GM12891 (cell line): Measurements from ENCODE around the gene CSN2.
"Not testable (repeated sequence)": the region's sequence is repeated elsewhere in the genome, so short reads cannot be mapped to it uniquely, and the experiment has no call there.

Experiments used
- DNase-seq: peaks from one replicate; pipeline ENCODE4 v3.0.0; 2011; ENCODE audit warnings: low spot score; ENCODE audit not compliant: insufficient read length
- FAIRE-seq: peaks from 2 replicates; lab custom pipeline; 2011; peaks lifted over from hg19 to GRCh38; lab: Jason Lieb, UNC
- PAX5 ChIP-seq: IDR thresholded peaks from 2 replicates; pipeline ENCODE4 v1.6.1; 2011; ENCODE audit warnings: low read length, moderate library complexity, mild to moderate bottlenecking; ENCODE audit not compliant: insufficient read depth, severe bottlenecking
- POLR2A ChIP-seq: IDR thresholded peaks from 2 replicates; pipeline ENCODE4 v1.6.1; 2011; ENCODE audit warnings: low read depth, low read length, control low read depth
- POLR2AphosphoS5 ChIP-seq: IDR thresholded peaks from 2 replicates; pipeline ENCODE4 v1.6.1; 2011; ENCODE audit warnings: low read depth, low read length, control low read depth
- POU2F2 ChIP-seq: IDR thresholded peaks from 2 replicates; pipeline ENCODE4 v1.6.1; 2011; ENCODE audit warnings: low read depth, mild to moderate bottlenecking, control low read depth, low read length, moderate library complexity
- SPI1 ChIP-seq: IDR thresholded peaks from 2 replicates; pipeline ENCODE4 v1.6.1; 2011; ENCODE audit warnings: low read depth, low read length, control low read depth
- TAF1 ChIP-seq: IDR thresholded peaks from 2 replicates; pipeline ENCODE4 v1.6.1; 2011; ENCODE audit warnings: low read depth, low read length, control low read depth

CSN2 gene

GRCh38 chr4:69977582-69977981 lies 12.1 kb upstream of the CSN2 start:
- TF ChIP-seq TAF1 (no peak), PAX5 (no peak), POLR2AphosphoS5 (no peak), POU2F2 (no peak), SPI1 (no peak), POLR2A (no peak)
- FAIRE-seq (no peak), DNase-seq (no peak)

GRCh38 chr4:69974631-69975030 lies 9.1 kb upstream of the CSN2 start:
- TF ChIP-seq SPI1 (no peak), POLR2A (no peak), POU2F2 (no peak), PAX5 (no peak), POLR2AphosphoS5 (no peak), TAF1 (no peak)
- DNase-seq (no peak), FAIRE-seq (no peak)

- FAIRE-seq (no peak), DNase-seq (no peak)
- no peak for TF ChIP-seq POU2F2
- TF ChIP-seq PAX5 = no peak
- no peak for TF ChIP-seq TAF1
- TF ChIP-seq POLR2A = no peak
- no peak for TF ChIP-seq POLR2AphosphoS5
- no peak for TF ChIP-seq SPI1
These were observed 4.5 kb upstream of the CSN2 start for GRCh38 chr4:69970071-69970470.

GRCh38 chr4:69957209-69957608 lies 8.3 kb downstream of the CSN2 start:
- no peak for TF ChIP-seq POLR2AphosphoS5
- no peak for TF ChIP-seq PAX5
- TF ChIP-seq POU2F2 = no peak
- no peak for TF ChIP-seq POLR2A
- no peak for TF ChIP-seq SPI1
- TF ChIP-seq TAF1 = no peak
- FAIRE-seq (no peak), DNase-seq (no peak)

- no peak for TF ChIP-seq PAX5
- TF ChIP-seq SPI1 = no peak
- TF ChIP-seq TAF1 = no peak
- TF ChIP-seq POU2F2 = no peak
- no peak for TF ChIP-seq POLR2A
- no peak for TF ChIP-seq POLR2AphosphoS5
- DNase-seq = no peak
- FAIRE-seq = no peak
These were observed 13.9 kb downstream of the CSN2 start for GRCh38 chr4:69951602-69952001.

- FAIRE-seq (no peak), DNase-seq (no peak)
- TF ChIP-seq POU2F2 (no peak), TAF1 (no peak)
These were observed 29.0 kb downstream of the CSN2 start for GRCh38 chr4:69936566-69936965.

- FAIRE-seq (no peak), DNase-seq (no peak)
- no peak for TF ChIP-seq POLR2AphosphoS5
- no peak for TF ChIP-seq TAF1
- TF ChIP-seq PAX5 = no peak
- no peak for TF ChIP-seq POLR2A
- no peak for TF ChIP-seq SPI1
- no peak for TF ChIP-seq POU2F2
These were observed 31.4 kb downstream of the CSN2 start for GRCh38 chr4:69934150-69934549.

GRCh38 chr4:69930768-69931167 lies 34.8 kb downstream of the CSN2 start, which contains the start of gene CSN1S1:
TSS of gene CSN1S1 (plus strand) at chr4:69931068. CDS start at chr4:69932556, 1,488 bp downstream.
- FAIRE-seq (no peak), DNase-seq (no peak)
- TF ChIP-seq POU2F2 = no peak
- no peak for TF ChIP-seq POLR2A
- TF ChIP-seq POLR2AphosphoS5 = no peak
- no peak for TF ChIP-seq PAX5
- no peak for TF ChIP-seq TAF1
- no peak for TF ChIP-seq SPI1

- not testable (repeated sequence) for FAIRE-seq, DNase-seq
These were observed 41.6 kb downstream of the CSN2 start for GRCh38 chr4:69923782-69924410.

- TF ChIP-seq POLR2A (no peak), POLR2AphosphoS5 (no peak), PAX5 (no peak), SPI1 (no peak), POU2F2 (no peak), TAF1 (no peak)
- DNase-seq = no peak
- FAIRE-seq = no peak
These were observed 44.7 kb downstream of the CSN2 start for GRCh38 chr4:69920874-69921273.
